GM21786 (cell line): Measurements from ENCODE around the gene BACH1.
A peak's percentile ranks its signal among the peaks of the same experiment; 100 is the strongest.
"Not testable (repeated sequence)": the region's sequence is repeated elsewhere in the genome, so short reads cannot be mapped to it uniquely, and the experiment has no call there.

Experiments
- ATAC-seq: cut with Tn5 transposase; IDR thresholded peaks from one replicate; pipeline ENCODE4 v1.9.1; 2021; ENCODE audit not compliant: unreplicated experiment

The BACH1 gene

GRCh38 chr21:29343519-29343918, 44.8 kb downstream of the BACH1 start:
- no peak for ATAC-seq

- no peak for ATAC-seq
These were observed 47.6 kb downstream of the BACH1 start for GRCh38 chr21:29346281-29346680.

- ATAC-seq: no peak
These were observed 48.0 kb downstream of the BACH1 start for GRCh38 chr21:29346771-29347170.

GRCh38 chr21:29347274-29347681, 48.6 kb downstream of the BACH1 start:
- ATAC-seq: no peak

- no peak for ATAC-seq
These were observed 51.0 kb downstream of the BACH1 start for GRCh38 chr21:29349702-29350101.

- no peak for ATAC-seq
These were observed 51.6 kb downstream of the BACH1 start for GRCh38 chr21:29350246-29350779.

- ATAC-seq: no peak
These were observed 53.0 kb downstream of the BACH1 start for GRCh38 chr21:29351691-29352090.

- ATAC-seq: not testable (repeated sequence)
These were observed 56.5 kb downstream of the BACH1 start for GRCh38 chr21:29355043-29355710.

- not testable (repeated sequence) for ATAC-seq
These were observed 57.6 kb downstream of the BACH1 start for GRCh38 chr21:29356291-29356690.

- not testable (repeated sequence) for ATAC-seq
These were observed 58.1 kb downstream of the BACH1 start for GRCh38 chr21:29356810-29357209.

- ATAC-seq: no peak
These were observed 61.0 kb downstream of the BACH1 start for GRCh38 chr21:29359718-29360117.

GRCh38 chr21:29360799-29361765, 62.4 kb downstream of the BACH1 start:
- ATAC-seq: no peak

- ATAC-seq: no peak
These were observed 64.0 kb downstream of the BACH1 start for GRCh38 chr21:29362758-29363157.

GRCh38 chr21:29365661-29366265, 67.0 kb downstream of the BACH1 start:
- ATAC-seq: no peak

- no peak for ATAC-seq
These were observed 67.8 kb downstream of the BACH1 start for GRCh38 chr21:29366532-29366931.

- ATAC-seq: no peak
These were observed 68.6 kb downstream of the BACH1 start for GRCh38 chr21:29367335-29367734.

GRCh38 chr21:29368906-29369305, 70.2 kb downstream of the BACH1 start:
- no peak for ATAC-seq

- ATAC-seq: no peak
These were observed 72.7 kb downstream of the BACH1 start for GRCh38 chr21:29371464-29371863.

- ATAC-seq: peak; percentile 85
These were observed 73.5 kb downstream of the BACH1 start for GRCh38 chr21:29372063-29372802.

- no peak for ATAC-seq
These were observed 75.8 kb downstream of the BACH1 start for GRCh38 chr21:29374481-29374880.

GRCh38 chr21:29376556-29376955, 77.8 kb downstream of the BACH1 start:
- ATAC-seq: peak; percentile 63
